Measurements from ENCODE around the gene SMG6.
"Not testable (repeated sequence)": the region's sequence is repeated elsewhere in the genome, so short reads cannot be mapped to it uniquely, and the experiment has no call there.

The SMG6 gene

GRCh38 chr17:2178798-2179501, 124.6 kb downstream of the SMG6 start:
- no peak for DNase-seq (ENCODE audit: low read depth in 2 of 2)

DNA sequence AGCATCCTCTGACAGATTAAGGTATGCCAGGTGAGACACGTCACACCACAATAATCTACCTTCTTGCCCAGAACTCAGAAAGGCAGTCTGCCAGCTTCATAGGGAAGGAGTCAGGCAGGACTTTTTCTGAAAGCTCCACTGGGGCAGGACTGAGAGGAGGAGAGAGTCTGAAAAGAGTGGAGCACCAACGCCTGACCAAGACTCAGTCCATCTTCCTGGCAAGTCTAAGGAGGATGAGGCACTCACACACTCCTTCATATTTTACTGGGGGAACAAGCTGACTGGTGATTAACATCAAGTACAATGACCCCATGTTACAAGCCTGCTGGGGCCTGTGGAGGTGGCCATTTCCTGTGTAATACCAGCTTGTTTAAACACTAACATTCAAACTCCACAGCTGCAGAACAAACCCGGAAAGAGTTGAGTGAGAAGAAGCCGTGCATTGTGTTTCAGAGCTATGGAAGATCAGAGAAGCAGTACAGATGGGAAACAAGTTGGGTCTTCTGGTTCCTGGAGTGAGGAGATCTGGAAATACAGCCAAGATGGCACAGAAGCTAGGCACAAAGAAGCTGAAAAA, 126.3 kb downstream of the SMG6 start:
- DNase-seq (ENCODE audit: low read depth in 2 of 2) = no peak

GRCh38 chr17:2176499-2177169, 127.0 kb downstream of the SMG6 start:
- no peak for DNase-seq (ENCODE audit: low read depth in 2 of 2)

GRCh38 chr17:2175294-2175628, 128.3 kb downstream of the SMG6 start:
- no peak for DNase-seq (ENCODE audit: low read depth in 2 of 2)

- no peak for DNase-seq (ENCODE audit: low read depth in 2 of 2)
Observed at GRCh38 chr17:2174468-2175293, 128.9 kb downstream of the SMG6 start.

- no peak for DNase-seq (ENCODE audit: low read depth in 2 of 2)
Observed at GRCh38 chr17:2174014-2174413, 129.6 kb downstream of the SMG6 start.

DNA sequence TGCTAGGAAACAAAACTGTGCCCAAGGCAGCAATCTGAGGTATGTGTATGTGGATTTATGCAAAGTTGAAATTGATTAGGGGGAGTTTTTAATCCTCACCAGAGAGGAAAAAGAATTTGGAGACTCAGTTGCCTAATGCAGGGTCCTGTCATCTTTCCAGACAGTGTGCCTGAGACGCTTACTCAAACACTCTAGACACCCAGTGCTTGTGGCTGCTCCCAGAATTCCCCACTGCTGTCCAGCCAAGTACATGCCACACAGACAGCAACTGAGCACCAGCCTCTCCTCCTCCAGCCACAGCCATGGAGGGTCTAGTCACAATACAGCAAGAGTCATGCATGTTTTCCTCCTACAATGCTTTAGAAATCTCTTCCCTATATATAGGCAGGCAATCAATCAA, 130.6 kb downstream of the SMG6 start:
- DNase-seq (ENCODE audit: low read depth in 2 of 2) = no peak

DNA sequence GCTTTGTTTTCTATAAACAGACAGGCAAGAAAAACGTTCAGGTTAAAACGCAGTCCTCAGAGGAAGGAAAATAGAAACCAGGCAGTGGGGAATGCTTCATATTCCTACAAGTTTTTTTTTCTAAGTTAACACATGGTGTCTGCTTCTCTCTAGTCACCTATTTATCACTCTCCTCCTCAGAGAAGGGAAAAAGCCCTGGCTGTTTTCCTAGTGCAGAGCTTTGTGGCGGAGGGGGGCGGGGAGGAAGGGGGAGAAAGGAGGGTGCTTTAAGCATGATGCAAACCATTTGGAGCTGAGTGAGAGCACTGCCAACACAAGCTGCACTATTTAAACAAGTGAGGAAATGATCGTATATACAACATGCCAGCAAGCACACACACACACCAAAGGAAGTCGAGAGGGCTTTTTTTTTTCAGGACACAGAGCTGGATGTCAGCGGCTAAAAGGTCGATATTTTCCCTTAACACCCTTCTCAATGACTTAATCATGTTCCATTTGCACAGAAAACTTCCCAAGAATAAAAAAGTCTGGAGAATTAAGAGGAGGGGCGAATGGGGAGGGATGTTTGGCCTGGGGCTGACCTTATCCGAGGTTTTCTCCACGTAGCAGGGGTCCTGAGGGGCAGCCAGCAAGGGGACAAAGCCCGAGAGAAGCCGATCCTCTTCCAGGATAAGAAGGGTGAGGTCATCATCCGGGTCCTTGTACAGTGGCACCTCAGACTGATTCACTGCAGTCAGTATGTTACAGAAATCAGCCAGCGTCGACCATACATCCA, 131.3 kb downstream of the SMG6 start:
- DNase-seq (ENCODE audit: low read depth in 2 of 2) = no peak

- DNase-seq (ENCODE audit: low read depth in 2 of 2) = no peak
Observed at GRCh38 chr17:2171702-2172076, 131.9 kb downstream of the SMG6 start.

- DNase-seq (ENCODE audit: low read depth in 2 of 2) = no peak
Observed at GRCh38 chr17:2170023-2170422, 133.6 kb downstream of the SMG6 start.

- DNase-seq (ENCODE audit: low read depth in 2 of 2) = not testable (repeated sequence)
Observed at GRCh38 chr17:2165723-2166122, 137.9 kb downstream of the SMG6 start.

DNA sequence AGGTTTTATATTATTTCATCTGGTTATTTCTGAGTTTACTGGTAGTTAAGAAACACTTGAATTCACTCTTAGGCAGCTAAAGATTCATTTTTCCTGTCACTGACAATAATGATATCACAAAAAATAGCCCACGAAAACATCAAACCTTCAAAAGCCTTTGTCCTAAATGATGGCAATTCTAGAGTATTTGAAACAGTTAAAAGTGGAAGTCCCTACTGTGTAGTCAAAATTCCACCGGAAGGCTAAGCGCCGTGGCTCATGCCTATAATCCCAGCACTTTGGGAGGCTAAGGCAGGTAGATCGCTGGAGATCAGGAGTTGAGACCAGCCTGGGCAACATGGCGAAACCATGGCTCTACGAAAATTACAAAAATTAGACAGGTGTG, 145.2 kb downstream of the SMG6 start:
- no peak for DNase-seq (ENCODE audit: low read depth in 2 of 2)

- DNase-seq (ENCODE audit: low read depth in 2 of 2) = no peak
Observed at GRCh38 chr17:2157675-2158395, 145.8 kb downstream of the SMG6 start.

- DNase-seq (ENCODE audit: low read depth in 2 of 2) = no peak
Observed at GRCh38 chr17:2157081-2157480, 146.5 kb downstream of the SMG6 start.

GRCh38 chr17:2156666-2157065, 146.9 kb downstream of the SMG6 start:
- no peak for DNase-seq (ENCODE audit: low read depth in 2 of 2)

DNA sequence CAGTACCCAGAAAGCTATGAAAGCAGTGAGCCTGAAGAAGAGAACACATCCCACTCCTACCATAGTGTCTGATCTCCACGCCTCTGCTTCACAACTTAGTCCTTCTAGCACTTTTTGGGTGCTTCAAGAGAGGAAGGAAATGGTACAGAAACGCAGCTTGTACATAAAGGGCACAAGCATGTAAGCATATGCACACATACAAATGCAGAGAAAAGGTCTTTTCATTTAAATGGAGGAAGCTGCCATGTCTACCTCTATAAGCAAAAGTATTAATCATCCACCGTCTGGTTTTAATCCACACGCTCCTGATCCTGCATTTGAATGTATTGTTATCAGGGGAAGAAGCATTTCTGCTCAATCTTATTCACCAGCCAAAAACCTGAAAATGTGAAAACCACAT, 148.0 kb downstream of the SMG6 start:
- no peak for DNase-seq (ENCODE audit: low read depth in 2 of 2)

DNA sequence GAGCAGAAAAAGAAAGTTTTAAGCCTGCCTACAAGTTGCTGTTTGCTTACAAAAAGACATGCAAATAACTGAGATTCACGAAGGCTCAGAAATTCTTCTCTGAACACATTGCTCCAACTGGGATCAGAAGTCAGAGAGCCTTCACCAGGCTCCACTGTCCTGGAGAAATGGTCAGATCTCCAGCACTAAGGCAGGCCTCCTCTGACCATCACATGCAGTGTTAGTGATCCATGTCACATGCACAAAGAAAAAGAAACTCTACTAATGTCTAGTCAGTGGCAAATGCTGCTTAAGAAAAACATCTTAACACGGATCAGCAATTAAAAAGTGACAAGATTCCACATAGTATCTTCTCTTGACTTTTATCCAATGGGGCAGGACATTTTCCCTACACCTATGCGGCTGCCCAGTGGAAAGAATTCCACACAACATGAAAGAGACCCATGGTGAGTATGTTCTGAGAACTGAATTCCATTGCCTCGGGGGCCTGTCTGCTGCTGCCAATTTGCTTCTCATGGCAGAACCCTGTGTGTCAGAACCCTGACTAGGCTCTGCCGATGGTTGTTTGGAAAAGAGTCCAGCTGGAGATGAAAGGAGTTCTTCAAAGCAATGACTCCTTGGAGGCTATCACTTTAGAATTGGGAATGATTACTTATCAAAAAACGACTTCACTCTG, 152.1 kb downstream of the SMG6 start:
- DNase-seq (ENCODE audit: low read depth in 2 of 2) = no peak

GRCh38 chr17:2150806-2151205, 152.8 kb downstream of the SMG6 start:
- no peak for DNase-seq (ENCODE audit: low read depth in 2 of 2)

- DNase-seq (ENCODE audit: low read depth in 2 of 2) = no peak
Observed at GRCh38 chr17:2149934-2150333, 153.7 kb downstream of the SMG6 start.

DNA sequence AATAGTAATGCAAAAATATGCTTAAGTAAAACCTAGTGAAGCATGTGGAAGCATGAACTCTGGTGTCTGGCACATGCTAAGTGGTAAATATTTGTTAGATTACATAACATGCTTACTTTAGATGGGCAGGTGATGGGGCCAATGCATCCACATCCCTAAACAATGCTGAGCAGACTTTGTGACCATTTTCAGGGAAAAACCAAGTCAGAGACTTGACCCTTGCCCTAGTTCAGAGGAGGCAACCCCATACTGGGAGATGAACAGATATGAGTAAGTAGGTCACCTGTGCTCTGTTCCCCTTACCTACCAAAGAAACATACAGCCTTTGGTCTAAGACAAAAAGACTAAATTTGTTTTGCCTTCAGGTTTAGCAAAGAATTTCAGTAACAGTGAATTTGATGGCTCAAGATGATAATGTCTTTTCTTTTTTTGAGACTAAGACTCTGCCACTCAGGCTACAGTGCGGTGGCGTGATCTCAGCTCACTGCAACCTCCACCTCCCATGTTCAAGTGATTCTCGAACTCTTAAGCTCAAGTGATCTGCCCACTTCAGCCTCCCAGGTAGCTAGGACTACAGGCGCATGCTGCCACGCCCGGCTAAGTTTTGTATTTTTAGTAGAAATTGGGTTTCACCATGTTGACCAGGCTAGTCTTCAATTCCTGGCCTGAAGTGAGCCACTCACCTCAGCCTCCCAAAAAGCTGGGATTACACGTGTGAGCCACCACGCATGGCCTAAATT, 157.3 kb downstream of the SMG6 start:
- DNase-seq (ENCODE audit: low read depth in 2 of 2) = no peak
